ENCODE results near the gene SYNPO2.

GRCh38 chr4:118983831-118984230, 95.2 kb downstream of the SYNPO2 start:
- TF ChIP-seq GATA3 (IDR thresholded peaks at IDR 0.05; ENCODE audit: low read depth, low read length) (no peak), GATA2 (IDR thresholded peaks at IDR 0.05; ENCODE audit: low read depth, low read length) (no peak)

All from SH-SY5Y (cell line).